Activated CD4-positive, alpha-beta memory T cell treated with anti-CD3 and anti-CD28 coated beads for 36 hours (primary cell): ENCODE results near the gene TSHZ2. TPM values are rescaled to one million over a fixed set of nuclear protein-coding genes. Genes with fewer than 3 reads are reported as not detected.

Experiments used
- CTCF ChIA-PET: fragments of 350-600 bp; sonication (Branson Sonifier 250); formaldehyde crosslinking; loops from one replicate; lab custom pipeline; 2021; ENCODE audit warnings: antibody characterized with exemption, inconsistent platforms; lab: Charles Lee
- POLR2A ChIA-PET: fragments of 350-600 bp; sonication (Branson Sonifier 250); formaldehyde crosslinking; loops from one replicate; lab custom pipeline; 2021; ENCODE audit warnings: antibody characterized with exemption; lab: Charles Lee
- DNase-seq: peaks from one replicate; pipeline ENCODE4 v3.0.0-alpha.2; 2020
- H3K27ac Mint-ChIP-seq: one replicate; pipeline ENCODE4 v1.8.0; 2021; ENCODE audit warnings: mixed read lengths
- H3K27me3 Mint-ChIP-seq: one replicate; pipeline ENCODE4 v1.8.0; 2021; ENCODE audit warnings: mixed read lengths
- H3K36me3 Mint-ChIP-seq: one replicate; pipeline ENCODE4 v1.8.0; 2021; ENCODE audit warnings: mixed read lengths
- H3K4me1 Mint-ChIP-seq: one replicate; pipeline ENCODE4 v1.8.0; 2021; ENCODE audit warnings: low read depth, mixed read lengths
- H3K4me3 Mint-ChIP-seq: one replicate; pipeline ENCODE4 v1.8.0; 2021; ENCODE audit warnings: mild to moderate bottlenecking, mixed read lengths
- H3K9me3 Mint-ChIP-seq: one replicate; pipeline ENCODE4 v1.8.0; 2021; ENCODE audit warnings: mixed read lengths
- intact Hi-C: fragments of 100-400 bp; cut with micrococcal nuclease; formaldehyde crosslinking; loops from one replicate; pipeline ENCODE4 v1.15.1; 2023
- total RNA-seq, 2 experiments: library from RNA; stranded (reverse); gene quantifications; one replicate each; pipeline ENCODE4 v1.2.3, GENCODE V29; 2021

TSHZ2 gene
- total RNA-seq, 2 experiments from 2014 or later = 28.9 to 36.0 TPM

DNA sequence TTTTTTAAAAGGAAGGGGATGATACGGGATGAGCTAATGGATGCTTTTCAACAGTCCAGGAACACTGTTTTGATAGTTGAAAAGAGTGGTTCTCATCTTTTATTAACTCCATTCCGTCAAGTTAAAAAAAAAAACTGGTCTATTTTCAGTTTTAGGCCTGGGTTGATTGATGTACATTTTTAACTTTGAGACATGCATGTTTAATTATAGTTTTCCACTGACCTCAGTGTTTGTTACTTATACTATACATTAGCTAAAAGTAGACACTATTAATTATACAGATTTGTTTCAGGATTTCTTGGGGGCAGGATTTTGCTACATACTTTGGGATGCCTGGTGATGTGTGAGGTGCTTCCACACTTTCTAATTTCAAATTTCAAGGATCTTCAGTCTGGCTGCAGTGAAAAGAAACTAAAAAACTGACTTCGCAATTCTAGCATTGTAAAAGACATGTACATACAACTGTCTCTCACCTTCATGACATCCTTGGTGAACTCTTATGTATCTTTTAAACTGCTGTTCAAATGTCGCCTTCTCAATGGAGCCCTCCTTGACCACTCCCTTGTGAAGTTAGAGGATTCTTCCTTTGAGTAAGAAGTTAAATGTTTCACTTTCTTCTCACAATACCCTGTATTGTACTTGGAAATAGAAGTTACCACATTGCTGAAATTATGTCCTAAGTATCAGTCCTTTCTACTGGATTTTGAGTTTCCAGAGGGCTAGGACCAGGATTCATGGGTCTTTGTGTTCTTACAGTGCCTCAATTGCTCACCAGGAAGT is 101.7 kb downstream of the TSHZ2 start:
- peak overlapping the region; percentile 73 for H3K27ac Mint-ChIP-seq
- H3K36me3 Mint-ChIP-seq = peaks cover 4% of the 10 kb centered on the region
- H3K4me1 Mint-ChIP-seq = peaks cover 50% of the 10 kb centered on the region
- CTCF ChIA-PET = no interaction called here
- H3K9me3 Mint-ChIP-seq = no peaks in the 10 kb centered on the region
- H3K27me3 Mint-ChIP-seq = no peaks in the 10 kb centered on the region
- intact Hi-C loops = loop anchor here (10.0 kb wide), 1 partner anchor 769 kb away; no protein-coding TSS in a partner anchor
- H3K4me3 Mint-ChIP-seq = peak overlapping the region; percentile 0
- POLR2A ChIA-PET = interaction anchor here (2.4 kb wide), 1 partner anchor 98 kb away, joined by 12 read pairs; no protein-coding TSS in a partner anchor
- DNase-seq = no peak

DNA sequence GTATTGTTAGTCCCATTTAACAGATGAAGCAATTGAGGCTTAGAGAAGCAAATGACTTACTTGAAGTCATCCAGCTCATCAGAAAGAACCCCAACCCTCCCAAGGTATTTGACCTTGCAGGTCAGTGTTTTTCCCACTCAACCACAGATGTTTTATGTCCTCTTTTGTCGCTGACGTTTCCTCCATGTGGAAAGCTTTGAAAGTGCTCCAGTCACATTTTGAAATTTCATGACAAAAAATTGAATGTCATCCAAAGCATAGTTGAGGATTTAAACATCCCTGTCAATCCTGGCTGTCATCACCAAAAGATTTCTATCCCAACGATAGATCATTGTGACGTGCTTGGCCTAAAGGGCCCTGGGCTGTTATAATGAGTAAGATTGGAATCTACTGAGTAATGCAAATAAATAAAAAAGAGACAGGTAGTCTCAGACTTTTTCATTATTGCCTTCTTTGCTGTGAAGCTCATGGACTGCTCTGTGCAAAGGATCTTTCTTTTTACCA is 102.7 kb downstream of the TSHZ2 start:
- ChIA-PET POLR2A (interaction anchor here (2.4 kb wide), 1 partner anchor 100 kb away, joined by 12 read pairs; no protein-coding TSS in a partner anchor), CTCF (no interaction called here)
- H3K27me3 Mint-ChIP-seq = no peaks in the 10 kb centered on the region
- no peak for DNase-seq
- H3K27ac Mint-ChIP-seq = no peak overlapping the region
- H3K36me3 Mint-ChIP-seq = peaks cover 4% of the 10 kb centered on the region
- peaks cover 45% of the 10 kb centered on the region for H3K4me1 Mint-ChIP-seq
- intact Hi-C loops = loop anchor here (5.0 to 10.0 kb wide), 3 partner anchors 142 to 770 kb away; no protein-coding TSS in a partner anchor
- no peak overlapping the region for H3K4me3 Mint-ChIP-seq
- H3K9me3 Mint-ChIP-seq = no peaks in the 10 kb centered on the region

DNA sequence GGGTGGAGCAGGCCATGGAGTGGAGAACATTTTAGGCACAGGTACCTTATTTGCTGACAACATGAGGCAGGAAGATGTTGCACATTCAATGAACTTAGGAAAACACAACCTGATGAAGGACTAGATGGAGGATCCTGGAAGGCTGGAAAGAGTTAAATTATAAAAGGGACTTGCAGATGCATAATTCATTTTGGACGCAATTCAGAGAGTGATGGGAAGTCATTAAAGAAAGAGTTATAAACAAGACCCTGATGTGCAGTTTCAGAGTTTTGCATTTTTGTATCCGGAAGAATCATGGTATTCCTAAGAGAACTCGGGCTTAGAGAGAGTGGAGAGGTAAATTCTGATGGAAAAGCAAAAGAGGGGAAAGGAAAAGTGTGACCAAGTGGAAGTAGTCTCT is 104.5 kb downstream of the TSHZ2 start:
- intact Hi-C loops = loop anchor here (5.0 to 10.0 kb wide), 3 partner anchors 141 to 772 kb away; no protein-coding TSS in a partner anchor
- peaks cover 4% of the 10 kb centered on the region for H3K36me3 Mint-ChIP-seq
- H3K27ac Mint-ChIP-seq = no peak overlapping the region
- ChIA-PET CTCF (no interaction called here), POLR2A (interaction anchor here (1.6 to 3.6 kb wide), 2 partner anchors 99 to 102 kb away, joined by 6 to 24 read pairs; no protein-coding TSS in a partner anchor)
- H3K4me1 Mint-ChIP-seq = peaks cover 46% of the 10 kb centered on the region
- DNase-seq = no peak
- no peaks in the 10 kb centered on the region for H3K27me3 Mint-ChIP-seq
- H3K4me3 Mint-ChIP-seq = no peak overlapping the region
- H3K9me3 Mint-ChIP-seq = no peaks in the 10 kb centered on the region

DNA sequence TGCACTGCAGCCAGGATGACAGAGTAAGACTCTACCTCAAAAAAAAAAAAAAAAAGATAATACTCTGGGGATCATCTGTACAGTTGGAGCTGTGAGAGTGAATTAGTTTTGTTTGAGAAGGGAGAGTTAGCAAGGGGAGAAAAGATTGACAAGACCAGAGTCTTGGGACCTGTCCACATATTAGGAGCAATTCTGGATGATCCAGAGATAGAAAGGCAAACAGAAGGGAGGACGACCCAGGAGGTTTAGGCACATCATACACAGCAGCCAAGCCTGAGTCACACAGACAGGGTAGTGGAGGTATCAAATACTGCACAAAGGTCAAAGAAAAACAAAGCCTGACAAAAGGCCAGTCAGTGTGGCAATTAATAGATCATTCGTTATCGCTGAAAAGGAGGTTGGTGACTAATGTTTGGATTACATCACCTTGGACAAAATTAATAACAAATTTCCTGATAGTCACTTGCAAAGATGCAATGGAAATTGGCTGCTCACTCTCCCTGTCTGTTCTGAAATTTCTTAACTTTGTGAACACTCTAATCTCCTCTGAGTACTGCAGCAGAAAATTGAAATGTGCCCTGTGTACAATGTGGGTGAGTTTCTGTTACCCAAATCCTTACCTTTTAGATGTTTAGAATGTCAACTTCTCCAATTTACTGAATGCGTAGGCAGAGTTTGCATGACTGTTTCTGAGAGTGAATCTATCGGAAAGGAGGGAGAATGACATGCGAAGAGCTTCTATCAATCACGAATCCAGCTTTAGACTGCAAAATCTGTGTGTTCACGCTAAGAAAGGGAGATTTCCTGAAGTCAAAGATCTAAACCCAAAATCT is 105.4 kb downstream of the TSHZ2 start:
- ChIA-PET POLR2A (interaction anchor here (0.7 to 3.6 kb wide), 9 partner anchors 52 to 138 kb away, joined by 3 to 24 read pairs (median 4); no protein-coding TSS in a partner anchor), CTCF (interaction anchor here (1.0 kb wide), 2 partner anchors 49 to 79 kb away, joined by 3 read pairs; no protein-coding TSS in a partner anchor)
- peak; percentile 51 for DNase-seq

DNA sequence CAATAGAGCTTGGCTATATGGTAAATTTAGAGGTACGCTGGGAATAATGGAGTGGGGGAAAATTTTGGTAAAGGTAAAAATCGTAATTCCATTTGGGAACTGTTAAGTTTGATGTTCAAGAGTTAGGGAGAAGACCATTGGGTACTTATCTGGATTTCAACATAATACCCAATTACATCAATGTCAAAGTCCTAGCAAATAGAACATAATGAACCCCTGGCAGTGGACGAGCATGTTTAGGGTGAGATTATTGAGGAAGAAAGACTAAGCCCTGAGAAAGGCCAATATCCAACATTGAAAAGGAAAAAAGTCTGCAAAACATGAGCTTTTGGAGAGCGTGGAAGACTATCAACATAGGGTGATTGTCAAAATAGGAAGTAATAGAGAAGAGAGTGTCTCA is 106.6 kb downstream of the TSHZ2 start:
- no peak overlapping the region for H3K27ac Mint-ChIP-seq
- CTCF ChIA-PET = interaction anchor here (1.4 kb wide), 1 partner anchor 68 kb away, joined by 3 read pairs; no protein-coding TSS in a partner anchor

More for the DNA sequence above, 105.4 kb downstream of the TSHZ2 start:
- no peaks in the 10 kb centered on the region for H3K9me3 Mint-ChIP-seq
- H3K4me1 Mint-ChIP-seq = peaks cover 47% of the 10 kb centered on the region
- peaks cover 4% of the 10 kb centered on the region for H3K36me3 Mint-ChIP-seq
- intact Hi-C loops = loop anchor here (1.0 to 10.0 kb wide), 7 partner anchors 7 to 773 kb away; no protein-coding TSS in a partner anchor
- no peak overlapping the region for H3K27ac Mint-ChIP-seq
- H3K27me3 Mint-ChIP-seq = no peaks in the 10 kb centered on the region
- no peak overlapping the region for H3K4me3 Mint-ChIP-seq

DNA sequence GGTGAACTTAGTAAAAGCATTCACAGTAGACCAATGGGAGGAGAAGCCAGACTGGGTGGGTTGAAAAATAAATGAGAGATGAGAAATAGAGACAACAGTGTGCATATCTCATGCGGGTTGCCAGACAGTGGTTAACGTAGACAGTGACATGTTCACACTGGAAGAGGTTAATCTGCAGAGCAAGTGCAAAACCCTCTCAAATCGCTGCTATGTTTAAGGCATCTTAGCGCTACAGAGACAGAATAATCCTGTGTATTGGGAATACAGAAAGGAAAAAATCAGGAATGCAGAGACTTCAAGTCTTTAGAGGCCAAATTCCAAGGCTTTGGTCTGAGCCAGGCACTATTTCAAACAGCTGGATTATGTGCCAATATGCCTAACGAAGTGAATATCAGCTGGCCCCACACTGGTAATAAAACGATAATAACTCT is 107.1 kb downstream of the TSHZ2 start:
- Mint-ChIP-seq H3K27ac (no peak overlapping the region), H3K4me1 (peaks cover 36% of the 10 kb centered on the region), H3K4me3 (no peak overlapping the region), H3K36me3 (no peaks in the 10 kb centered on the region), H3K9me3 (no peaks in the 10 kb centered on the region), H3K27me3 (no peaks in the 10 kb centered on the region)
- ChIA-PET CTCF (interaction anchor here (1.0 to 1.4 kb wide), 2 partner anchors 68 to 468 kb away, joined by 3 read pairs; no protein-coding TSS in a partner anchor), POLR2A (interaction anchor here (0.7 to 3.6 kb wide), 4 partner anchors 8 to 105 kb away, joined by 3 to 24 read pairs (median 11); no protein-coding TSS in a partner anchor)
- intact Hi-C loops = loop anchor here (5.0 to 10.0 kb wide), 3 partner anchors 138 to 774 kb away; no protein-coding TSS in a partner anchor
- no peak for DNase-seq

More for the DNA sequence above, 106.6 kb downstream of the TSHZ2 start:
- Mint-ChIP-seq H3K36me3 (peaks cover 2% of the 10 kb centered on the region), H3K27me3 (no peaks in the 10 kb centered on the region), H3K4me1 (peaks cover 42% of the 10 kb centered on the region), H3K4me3 (no peak overlapping the region), H3K9me3 (no peaks in the 10 kb centered on the region)
- DNase-seq = no peak
- intact Hi-C loops = loop anchor here (1.0 to 10.0 kb wide), 7 partner anchors 8 to 774 kb away; no protein-coding TSS in a partner anchor
- POLR2A ChIA-PET = interaction anchor here (0.7 to 3.6 kb wide), 6 partner anchors 7 to 104 kb away, joined by 3 to 24 read pairs (median 6); no protein-coding TSS in a partner anchor

DNA sequence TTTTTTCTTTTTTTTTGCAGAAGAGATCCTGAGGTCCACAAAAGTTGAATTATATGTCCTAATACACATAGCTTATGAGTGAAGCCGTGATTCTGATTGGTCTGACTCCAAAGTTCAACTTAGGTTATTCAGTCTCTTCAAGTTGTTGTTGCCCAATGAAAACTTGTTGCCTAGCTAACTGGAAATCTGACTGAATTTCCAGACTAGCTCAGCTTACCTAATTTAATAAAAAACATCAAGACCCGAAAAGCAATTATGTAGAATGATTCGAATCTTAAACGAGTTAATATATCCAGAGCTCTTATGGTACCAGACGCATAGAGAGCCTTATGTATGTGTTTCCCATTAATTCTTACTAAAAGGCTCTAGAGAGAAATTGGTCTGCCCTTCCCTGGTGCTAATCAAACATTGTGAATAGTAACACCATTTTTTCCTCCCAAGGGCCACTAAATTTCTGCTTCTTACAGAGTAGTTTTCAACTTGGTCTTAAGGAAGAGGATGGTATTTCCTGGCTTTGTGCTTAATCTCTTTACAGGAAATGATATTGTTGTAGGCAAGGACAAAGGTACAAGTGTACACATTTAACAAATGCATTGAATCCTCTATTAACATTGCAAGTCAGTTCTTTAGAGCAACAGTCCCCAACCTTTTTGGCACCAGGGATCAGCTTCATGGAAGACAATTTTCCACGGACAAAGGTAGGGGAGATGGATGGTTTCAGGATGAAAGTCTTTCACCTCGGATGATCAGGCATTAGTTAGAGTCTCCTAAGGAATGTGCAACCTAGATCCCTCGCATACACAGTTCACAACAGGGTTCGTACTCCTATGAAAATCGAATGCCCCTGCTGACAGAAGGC is 107.9 kb downstream of the TSHZ2 start:
- no peaks in the 10 kb centered on the region for H3K36me3 Mint-ChIP-seq

DNA sequence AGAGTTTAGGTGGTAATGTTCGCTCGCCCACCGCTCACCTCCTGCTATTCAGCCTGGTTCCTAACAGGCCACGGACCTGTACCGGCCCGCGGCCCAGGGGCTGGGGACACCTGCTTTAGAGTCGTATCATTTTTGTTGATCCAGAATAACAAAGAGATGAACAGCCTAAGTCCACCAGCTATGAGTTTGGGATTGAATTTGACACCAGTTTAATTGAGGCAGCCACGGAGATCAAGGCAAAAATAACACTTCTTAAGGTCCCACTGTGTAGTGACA is 108.5 kb downstream of the TSHZ2 start:
- H3K27me3 Mint-ChIP-seq = no peaks in the 10 kb centered on the region
- no peaks in the 10 kb centered on the region for H3K9me3 Mint-ChIP-seq
- H3K4me1 Mint-ChIP-seq = peaks cover 36% of the 10 kb centered on the region
- intact Hi-C loops = no loop called here
- no peak overlapping the region for H3K4me3 Mint-ChIP-seq
- POLR2A ChIA-PET = interaction anchor here (1.0 to 1.4 kb wide), 2 partner anchors 105 to 107 kb away, joined by 3 to 4 read pairs; no protein-coding TSS in a partner anchor
- peak overlapping the region; percentile 61 for H3K27ac Mint-ChIP-seq
- H3K36me3 Mint-ChIP-seq = no peaks in the 10 kb centered on the region
- CTCF ChIA-PET = interaction anchor here (1.1 kb wide), 1 partner anchor 10 kb away, joined by 3 read pairs; no protein-coding TSS in a partner anchor
- no peak for DNase-seq

More for the DNA sequence above, 107.9 kb downstream of the TSHZ2 start:
- POLR2A ChIA-PET = interaction anchor here (1.4 to 2.5 kb wide), 2 partner anchors 9 to 66 kb away, joined by 7 to 15 read pairs; no protein-coding TSS in a partner anchor
- no peaks in the 10 kb centered on the region for H3K9me3 Mint-ChIP-seq
- no peaks in the 10 kb centered on the region for H3K27me3 Mint-ChIP-seq
- no peak overlapping the region for H3K27ac Mint-ChIP-seq
- CTCF ChIA-PET = interaction anchor here (0.8 to 1.4 kb wide), 3 partner anchors 25 to 468 kb away, joined by 3 read pairs; no protein-coding TSS in a partner anchor
- H3K4me1 Mint-ChIP-seq = peaks cover 35% of the 10 kb centered on the region
- intact Hi-C loops = loop anchor here (5.0 to 10.0 kb wide), 3 partner anchors 137 to 775 kb away; no protein-coding TSS in a partner anchor
- no peak for DNase-seq
- H3K4me3 Mint-ChIP-seq = no peak overlapping the region

DNA sequence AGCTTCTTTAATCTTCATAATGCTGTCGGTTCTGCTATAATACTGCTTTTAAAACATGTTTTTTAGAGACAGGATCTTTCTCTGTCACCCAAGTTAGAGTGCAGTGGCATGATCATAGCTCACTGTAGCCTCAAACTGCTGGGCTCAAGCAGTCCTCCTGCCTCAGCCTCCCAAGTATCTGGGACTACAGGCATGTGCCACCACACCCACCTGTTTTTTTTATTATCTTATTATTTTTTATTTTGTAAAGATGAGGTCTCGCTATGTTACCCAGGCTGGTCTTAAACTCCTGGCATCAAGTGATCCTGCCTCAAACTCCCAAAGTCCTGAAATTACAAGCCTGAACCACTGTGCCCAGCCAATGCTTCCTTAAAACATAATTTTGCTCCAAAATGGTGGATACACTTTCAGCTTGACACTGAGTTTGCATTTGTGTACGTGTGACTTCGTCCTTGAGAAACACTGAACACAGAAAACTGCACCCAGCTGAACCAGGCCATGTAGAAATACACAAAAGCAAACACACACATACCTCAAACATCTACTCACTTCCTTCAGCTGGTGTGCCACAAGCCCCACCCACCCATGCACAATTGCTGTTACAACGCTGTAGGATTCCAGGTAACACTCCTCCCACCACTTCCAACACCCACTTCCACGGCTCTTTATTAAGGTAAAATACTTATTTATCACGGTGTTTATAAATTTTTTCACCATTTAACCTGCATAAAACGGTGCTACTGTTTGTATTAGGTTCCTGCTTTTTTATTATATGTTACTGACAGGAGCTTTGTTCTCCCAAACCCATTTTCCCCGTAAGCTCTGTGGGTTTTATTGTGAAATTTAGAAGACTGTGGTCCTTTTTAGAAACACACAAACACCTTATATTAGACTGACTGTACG is 109.1 kb downstream of the TSHZ2 start:
- peak overlapping the region; percentile 88 for H3K27ac Mint-ChIP-seq
- no peaks in the 10 kb centered on the region for H3K9me3 Mint-ChIP-seq
- ChIA-PET CTCF (interaction anchor here (1.1 kb wide), 1 partner anchor 11 kb away, joined by 3 read pairs; no protein-coding TSS in a partner anchor), POLR2A (interaction anchor here (1.0 to 1.4 kb wide), 2 partner anchors 106 to 107 kb away, joined by 3 to 4 read pairs; no protein-coding TSS in a partner anchor)
- H3K4me1 Mint-ChIP-seq = peaks cover 40% of the 10 kb centered on the region
- H3K4me3 Mint-ChIP-seq = peak overlapping the region; percentile 7
- no peaks in the 10 kb centered on the region for H3K36me3 Mint-ChIP-seq
- no peaks in the 10 kb centered on the region for H3K27me3 Mint-ChIP-seq
- intact Hi-C loops = no loop called here
- peak; percentile 63 for DNase-seq
